ENCODE results near the gene SLC45A1.

- TF ChIP-seq CTCF (IDR thresholded peaks at IDR 0.05) (no peak), POLR2A (IDR thresholded peaks at IDR 0.05) (no peak)
Measured at GRCh38 chr1:8360493-8361197, 42.7 kb downstream of the SLC45A1 start.
